ENCODE data around the gene FGB. TPM values are rescaled to one million over a fixed set of nuclear protein-coding genes. Genes with fewer than 3 reads are reported as not detected.

FGB gene
- total RNA-seq, 6 experiments from 2014 or later = not detected

DNA sequence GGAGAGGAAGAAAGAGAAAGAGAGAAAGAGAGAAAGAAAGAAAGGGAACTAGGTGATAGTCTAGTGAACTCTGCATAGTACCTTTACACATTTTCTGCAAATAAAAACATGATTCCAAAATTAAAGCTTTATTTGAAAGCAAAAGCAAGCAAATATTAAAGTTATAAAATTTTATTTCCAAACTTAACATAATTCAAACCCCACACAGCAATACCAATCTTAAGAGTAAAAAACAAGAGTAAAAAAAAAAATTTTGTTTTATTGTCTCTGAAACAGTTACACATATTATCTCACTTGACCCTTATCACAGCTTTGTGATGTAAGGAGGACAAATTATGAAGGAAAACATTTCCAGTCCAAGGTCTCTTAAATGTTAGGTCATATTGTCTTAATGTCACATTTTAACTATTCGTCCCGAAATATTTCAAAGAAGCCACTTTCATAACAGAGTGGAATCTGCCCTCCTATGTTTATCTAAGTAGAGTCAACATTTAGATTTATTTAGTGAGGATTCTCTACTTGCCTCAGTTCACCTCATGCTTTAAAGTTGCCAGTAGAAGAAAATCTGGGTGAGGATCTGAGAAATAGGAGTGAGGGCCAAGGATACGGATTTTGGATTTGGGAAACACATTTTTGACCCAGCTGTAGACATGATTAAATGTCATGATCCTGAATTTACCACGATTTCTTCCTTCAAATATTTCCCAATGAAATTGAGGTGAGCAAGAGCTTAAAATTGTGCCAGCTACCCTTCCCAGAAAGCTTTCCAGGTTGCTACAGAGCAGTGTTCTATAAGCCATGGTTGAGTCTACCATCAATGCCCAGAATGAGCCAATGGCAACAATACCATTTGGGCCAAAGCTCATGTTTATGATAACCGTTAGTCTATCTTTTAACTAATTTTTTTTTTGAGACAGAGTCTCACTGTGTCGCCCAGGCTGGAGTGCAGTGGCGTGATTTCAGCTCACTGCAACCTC is 35.3 kb downstream of the FGB start:
- H3K9me3 Mint-ChIP-seq = no peaks in the 10 kb centered on the region
- H3K4me1 Mint-ChIP-seq (ENCODE audit: low read depth) = no peaks in the 10 kb centered on the region
- no peaks in the 10 kb centered on the region for H3K36me3 Mint-ChIP-seq (ENCODE audit: low read depth)
- H3K4me3 Mint-ChIP-seq = no peak overlapping the region
- TF ChIP-seq, protein P1, sequence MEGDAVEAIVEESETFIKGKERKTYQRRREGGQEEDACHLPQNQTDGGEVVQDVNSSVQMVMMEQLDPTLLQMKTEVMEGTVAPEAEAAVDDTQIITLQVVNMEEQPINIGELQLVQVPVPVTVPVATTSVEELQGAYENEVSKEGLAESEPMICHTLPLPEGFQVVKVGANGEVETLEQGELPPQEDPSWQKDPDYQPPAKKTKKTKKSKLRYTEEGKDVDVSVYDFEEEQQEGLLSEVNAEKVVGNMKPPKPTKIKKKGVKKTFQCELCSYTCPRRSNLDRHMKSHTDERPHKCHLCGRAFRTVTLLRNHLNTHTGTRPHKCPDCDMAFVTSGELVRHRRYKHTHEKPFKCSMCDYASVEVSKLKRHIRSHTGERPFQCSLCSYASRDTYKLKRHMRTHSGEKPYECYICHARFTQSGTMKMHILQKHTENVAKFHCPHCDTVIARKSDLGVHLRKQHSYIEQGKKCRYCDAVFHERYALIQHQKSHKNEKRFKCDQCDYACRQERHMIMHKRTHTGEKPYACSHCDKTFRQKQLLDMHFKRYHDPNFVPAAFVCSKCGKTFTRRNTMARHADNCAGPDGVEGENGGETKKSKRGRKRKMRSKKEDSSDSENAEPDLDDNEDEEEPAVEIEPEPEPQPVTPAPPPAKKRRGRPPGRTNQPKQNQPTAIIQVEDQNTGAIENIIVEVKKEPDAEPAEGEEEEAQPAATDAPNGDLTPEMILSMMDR (IDR thresholded peaks at IDR 0.05) = no peak
- no peak for DNase-seq
- H3K27ac Mint-ChIP-seq = no peak overlapping the region
- peaks cover 2% of the 10 kb centered on the region for H3K27me3 Mint-ChIP-seq (ENCODE audit: insufficient read depth)

DNA sequence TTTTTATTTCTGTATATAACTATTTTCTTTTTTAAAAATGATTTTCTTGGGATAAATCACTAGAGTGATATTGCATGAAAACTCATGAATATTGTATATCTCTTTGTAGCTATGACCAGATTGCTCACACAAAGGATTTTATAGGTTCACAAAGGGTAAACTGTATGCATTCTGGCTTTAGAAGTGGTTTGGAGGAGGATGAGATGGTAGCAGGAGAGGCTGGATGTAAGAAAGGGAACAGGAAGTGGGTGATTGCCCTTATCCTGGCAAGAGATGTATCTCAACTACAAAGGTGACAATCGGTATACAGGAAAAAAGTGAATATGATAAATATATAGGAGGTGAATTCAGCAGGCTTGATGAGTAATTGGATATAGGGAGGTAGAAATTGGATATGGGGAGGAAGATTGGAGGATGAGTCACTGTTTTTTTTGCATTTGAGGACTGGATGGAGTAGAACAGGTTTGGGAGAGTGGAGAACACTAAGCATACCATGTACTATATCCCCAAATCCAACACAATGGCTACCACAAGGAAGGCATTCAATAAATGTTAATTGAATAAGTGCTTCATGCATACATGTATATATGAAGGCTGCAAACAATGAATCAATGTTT is 39.7 kb downstream of the FGB start:
- Mint-ChIP-seq H3K36me3 (ENCODE audit: low read depth) (no peaks in the 10 kb centered on the region), H3K27me3 (ENCODE audit: insufficient read depth) (peaks cover 2% of the 10 kb centered on the region; the same call in 1 of the 2 replicates), H3K27ac (no peak overlapping the region), H3K9me3 (no peaks in the 10 kb centered on the region), H3K4me1 (ENCODE audit: low read depth) (no peaks in the 10 kb centered on the region), H3K4me3 (no peak overlapping the region)
- DNase-seq = no peak
- TF ChIP-seq, protein P1 (IDR thresholded peaks at IDR 0.05) = no peak

DNA sequence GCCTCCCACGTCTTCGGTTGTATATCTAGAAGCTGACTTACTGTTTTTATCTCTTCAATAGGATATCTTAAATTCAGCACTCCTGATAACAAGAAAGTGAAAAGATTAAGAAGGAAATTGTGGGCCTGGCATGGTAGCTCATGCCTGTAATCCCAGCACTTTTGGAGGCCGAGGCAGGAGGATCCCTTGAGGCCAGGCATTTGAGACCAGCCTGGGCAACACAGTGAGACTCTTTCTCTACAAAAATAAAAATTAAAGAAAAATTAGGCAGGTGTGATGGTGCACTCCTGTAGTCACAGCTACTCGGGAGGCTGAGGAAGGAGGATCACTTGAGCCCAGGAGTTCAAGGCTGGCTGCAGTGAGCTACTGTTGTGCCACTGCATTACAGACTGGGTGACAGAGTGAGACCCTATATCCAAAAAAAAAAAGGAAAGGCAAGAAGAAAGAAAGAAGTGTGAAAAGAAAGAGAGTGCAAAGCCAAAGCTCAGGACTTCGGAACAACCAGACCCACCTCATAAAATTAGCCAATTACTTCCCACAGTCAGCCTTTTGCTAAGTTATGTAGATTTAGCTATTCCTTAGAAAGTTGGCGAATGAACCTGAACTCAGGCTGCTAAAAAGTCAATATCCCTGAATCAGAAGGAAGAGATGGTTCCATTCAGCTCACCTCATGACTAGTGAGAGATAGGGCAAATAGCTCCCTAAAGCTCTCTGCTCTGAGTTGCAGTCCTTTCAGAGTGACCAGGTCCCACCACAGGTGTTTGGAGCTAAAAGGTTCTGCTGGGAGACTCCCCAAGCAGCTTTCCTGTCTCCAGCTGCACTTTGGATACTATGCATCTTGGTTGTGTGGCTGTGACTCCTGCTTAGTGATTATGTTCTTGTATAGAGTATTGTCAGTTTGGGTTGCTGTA is 40.5 kb downstream of the FGB start:
- TF ChIP-seq, protein P1 (IDR thresholded peaks at IDR 0.05) = no peak
- Mint-ChIP-seq H3K4me1 (ENCODE audit: low read depth) (no peaks in the 10 kb centered on the region), H3K27ac (no peak overlapping the region), H3K36me3 (ENCODE audit: low read depth) (no peaks in the 10 kb centered on the region), H3K27me3 (ENCODE audit: insufficient read depth) (peaks cover 2% of the 10 kb centered on the region; the same call in 1 of the 2 replicates), H3K9me3 (no peaks in the 10 kb centered on the region), H3K4me3 (no peak overlapping the region)
- DNase-seq = no peak

DNA sequence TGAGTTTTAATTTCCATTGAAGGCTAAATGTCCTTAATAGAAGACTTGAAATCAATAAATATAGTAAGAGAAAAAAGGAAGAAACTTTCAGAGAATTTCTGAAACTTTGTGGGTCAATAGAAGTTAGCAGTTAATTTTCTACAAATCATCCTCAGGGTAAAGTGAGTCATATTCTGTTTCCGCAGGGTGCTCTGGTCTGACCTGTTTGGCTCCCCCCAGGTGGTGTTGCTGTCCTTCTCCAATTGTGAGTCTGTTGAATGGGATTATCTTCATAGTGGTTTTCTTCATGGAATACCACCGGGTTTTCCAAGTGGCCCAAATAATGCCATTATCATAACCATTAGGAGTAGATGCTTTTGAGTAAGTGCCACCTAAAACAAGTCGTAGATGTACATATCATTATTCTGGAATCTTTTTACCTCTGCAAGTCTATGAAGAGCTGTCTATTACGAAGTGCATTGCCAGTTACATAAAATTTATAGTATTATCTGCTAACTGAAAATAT is 41.9 kb downstream of the FGB start:
- H3K4me1 Mint-ChIP-seq (ENCODE audit: low read depth) = no peaks in the 10 kb centered on the region
- no peak overlapping the region for H3K27ac Mint-ChIP-seq
- H3K36me3 Mint-ChIP-seq (ENCODE audit: low read depth) = no peaks in the 10 kb centered on the region
- TF ChIP-seq, protein P1 (IDR thresholded peaks at IDR 0.05) = no peak
- no peak overlapping the region for H3K4me3 Mint-ChIP-seq
- no peaks in the 10 kb centered on the region for H3K9me3 Mint-ChIP-seq
- H3K27me3 Mint-ChIP-seq (ENCODE audit: insufficient read depth) = peaks cover 2% of the 10 kb centered on the region
- DNase-seq = no peak
